ENCODE measurements around the gene CCL17.
A peak's percentile ranks its signal among the peaks of the same experiment; 100 is the strongest.
"Not testable (repeated sequence)": the region's sequence is repeated elsewhere in the genome, so short reads cannot be mapped to it uniquely, and the experiment has no call there.

Gene CCL17

GRCh38 chr16:57435838-57436237, 31.3 kb downstream of the CCL17 start:
- no peak for DNase-seq

GRCh38 chr16:57439947-57440346, 35.4 kb downstream of the CCL17 start:
- not testable (repeated sequence) for DNase-seq

GRCh38 chr16:57440551-57440950, 36.0 kb downstream of the CCL17 start:
- not testable (repeated sequence) for DNase-seq

GRCh38 chr16:57444711-57445110, 40.1 kb downstream of the CCL17 start:
- DNase-seq = no peak

GRCh38 chr16:57445510-57445909, 40.9 kb downstream of the CCL17 start:
- no peak for DNase-seq

- DNase-seq = peak; percentile 9
Observed at GRCh38 chr16:57446531-57447185, 42.1 kb downstream of the CCL17 start.

GRCh38 chr16:57447186-57447962, 42.8 kb downstream of the CCL17 start, which contains the start of the genes CIAPIN1 and COQ9:
Gene CIAPIN1, minus strand, starts transcription at chr16:57447385. Its CDS starts 6,457 bp downstream, at chr16:57440928.
Gene COQ9, plus strand, starts transcription at chr16:57447479. Its CDS starts 27 bp downstream, at chr16:57447506.
- DNase-seq = peak; percentile 93

GRCh38 chr16:57452021-57452420, 47.5 kb downstream of the CCL17 start:
- no peak for DNase-seq

GRCh38 chr16:57462209-57462977, 57.8 kb downstream of the CCL17 start, which contains the start of gene POLR2C:
Gene POLR2C, plus strand, starts transcription at chr16:57462679. Its CDS starts 46 bp downstream, at chr16:57462725.
- DNase-seq = peak; percentile 79

GRCh38 chr16:57462978-57463362, 58.4 kb downstream of the CCL17 start:
- no peak for DNase-seq

- no peak for DNase-seq
Observed at GRCh38 chr16:57464523-57464922, 60.0 kb downstream of the CCL17 start.
